ENCODE results near the gene SPP1.
"Not testable (repeated sequence)": the region's sequence is repeated elsewhere in the genome, so short reads cannot be mapped to it uniquely, and the experiment has no call there.

The SPP1 gene

DNA sequence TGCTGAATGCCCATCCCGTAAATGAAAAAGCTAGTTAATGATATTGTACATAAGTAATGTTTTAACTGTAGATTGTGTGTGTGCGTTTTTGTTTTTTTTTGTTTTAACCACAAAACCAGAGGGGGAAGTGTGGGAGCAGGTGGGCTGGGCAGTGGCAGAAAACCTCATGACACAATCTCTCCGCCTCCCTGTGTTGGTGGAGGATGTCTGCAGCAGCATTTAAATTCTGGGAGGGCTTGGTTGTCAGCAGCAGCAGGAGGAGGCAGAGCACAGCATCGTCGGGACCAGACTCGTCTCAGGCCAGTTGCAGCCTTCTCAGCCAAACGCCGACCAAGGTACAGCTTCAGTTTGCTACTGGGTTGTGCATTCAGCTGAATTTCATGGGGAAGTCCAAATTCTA lies at the start of gene SPP1:
Gene SPP1, plus strand, starts transcription at position 249 of the 400 bp plus-strand sequence. CDS start 1,182 bp downstream, outside the sequence.
- no peak for DNase-seq (ENCODE audit: low read depth)

GRCh38 chr4:87926554-87927098 lies 48.9 kb upstream of the SPP1 start:
- DNase-seq (ENCODE audit: low read depth) = no peak

DNA sequence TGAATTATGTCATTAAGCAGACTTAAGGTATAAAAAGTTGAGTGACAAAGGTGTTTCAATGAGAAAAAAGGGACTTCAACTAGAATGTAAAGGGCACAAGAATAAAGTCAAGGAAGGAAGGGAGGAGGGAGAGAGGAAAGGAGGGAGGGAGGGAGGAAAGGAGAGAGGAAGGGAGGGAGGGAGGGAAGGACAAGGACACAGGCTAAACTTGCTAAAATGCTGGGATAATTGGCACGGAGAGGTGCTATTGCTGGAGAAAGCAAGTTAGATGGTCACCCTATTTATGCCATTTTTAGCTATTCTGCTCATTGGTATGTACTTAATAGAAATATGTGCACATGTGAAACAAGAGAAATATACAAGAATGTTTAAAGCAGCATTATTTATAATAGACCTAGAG lies 44.9 kb upstream of the SPP1 start:
- no peak for DNase-seq (ENCODE audit: low read depth)

- no peak for DNase-seq (ENCODE audit: low read depth)
These were observed 43.6 kb upstream of the SPP1 start for GRCh38 chr4:87931932-87932331.

DNA sequence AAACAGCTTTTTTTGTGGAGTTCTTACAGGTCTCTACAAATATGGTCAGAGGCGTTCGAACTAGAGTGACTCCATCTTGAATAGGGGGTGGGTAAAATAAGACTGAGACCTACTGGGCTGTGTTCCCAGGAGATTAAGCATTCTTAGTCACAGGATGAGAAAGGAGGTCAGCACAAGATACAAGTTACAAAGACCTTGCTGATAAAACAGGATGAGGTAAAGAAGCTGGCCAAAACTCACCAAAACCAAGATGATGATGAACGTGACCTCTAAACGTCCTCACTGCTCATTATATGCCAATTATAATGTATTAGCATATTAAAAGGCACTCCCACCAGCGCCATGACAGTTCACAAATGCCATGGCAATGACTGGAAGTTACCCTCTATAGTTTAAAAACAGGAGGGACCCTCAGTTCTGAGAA lies 42.8 kb upstream of the SPP1 start:
- no peak for DNase-seq (ENCODE audit: low read depth)

- DNase-seq (ENCODE audit: low read depth) = no peak
These were observed 42.2 kb upstream of the SPP1 start for GRCh38 chr4:87933337-87933736.

DNA sequence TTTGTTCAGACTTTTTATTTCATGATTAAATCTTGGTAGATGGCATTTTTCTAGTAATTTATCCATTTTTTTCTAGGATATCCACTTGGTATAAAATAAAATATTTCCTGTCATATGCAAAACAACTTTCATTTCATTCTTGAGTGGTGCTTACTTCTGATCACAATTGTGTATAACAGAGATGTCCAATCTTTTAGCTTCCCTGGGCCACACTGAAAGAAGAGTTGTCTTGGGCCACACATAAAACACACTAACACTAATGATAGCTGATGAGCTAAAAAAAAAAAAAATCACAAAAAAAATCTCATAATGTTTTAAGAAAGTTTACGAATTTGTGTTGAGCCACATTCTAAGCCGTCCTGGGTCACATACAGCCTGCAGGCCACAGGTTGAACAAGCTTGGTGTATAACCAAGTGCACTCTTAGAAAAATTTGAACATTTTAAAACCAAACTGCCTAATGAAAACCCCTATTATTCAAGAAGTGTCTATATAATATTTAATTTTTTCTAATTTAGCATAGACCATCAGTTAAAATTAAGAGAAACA lies 41.3 kb upstream of the SPP1 start:
- DNase-seq (ENCODE audit: low read depth) = no peak

DNA sequence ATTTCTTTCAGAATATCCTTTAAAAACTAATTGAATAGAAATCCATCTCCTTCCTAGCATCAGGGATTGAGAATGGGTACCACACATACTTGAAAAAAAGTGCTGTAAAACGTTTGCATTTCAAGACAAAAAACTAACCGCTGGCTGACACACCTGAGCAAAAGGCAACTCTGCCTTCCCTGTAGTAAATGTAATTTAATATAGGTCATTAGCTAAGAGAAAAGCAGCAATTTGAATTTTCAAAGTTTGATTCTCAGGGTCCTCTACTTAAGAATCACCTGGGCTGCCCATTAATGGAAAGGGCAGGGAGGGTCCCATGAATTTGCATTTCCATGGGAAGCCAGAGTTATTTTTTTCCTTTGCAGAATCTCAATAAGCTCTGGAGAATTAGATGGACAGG lies 40.5 kb upstream of the SPP1 start:
- DNase-seq (ENCODE audit: low read depth) = no peak

DNA sequence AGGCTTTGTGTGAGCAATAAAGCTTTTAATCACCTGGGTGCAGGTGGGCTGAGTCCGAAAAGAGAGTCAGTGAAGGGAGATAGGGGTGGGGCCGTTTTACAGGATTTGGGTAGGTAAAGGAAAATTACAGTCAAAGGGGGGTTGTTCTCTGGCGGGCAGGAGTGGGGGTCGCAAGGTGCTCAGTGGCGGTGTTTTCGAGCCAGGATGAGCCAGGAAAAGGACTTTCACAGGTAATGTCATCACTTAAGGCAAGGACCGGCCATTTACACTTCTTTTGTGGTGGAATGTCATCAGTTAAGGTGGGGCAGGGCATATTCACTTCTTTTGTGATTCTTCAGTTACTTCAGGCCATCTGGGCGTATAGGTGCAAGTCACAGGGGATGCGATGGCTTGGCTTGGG lies 39.6 kb upstream of the SPP1 start:
- DNase-seq (ENCODE audit: low read depth) = not testable (repeated sequence)

DNA sequence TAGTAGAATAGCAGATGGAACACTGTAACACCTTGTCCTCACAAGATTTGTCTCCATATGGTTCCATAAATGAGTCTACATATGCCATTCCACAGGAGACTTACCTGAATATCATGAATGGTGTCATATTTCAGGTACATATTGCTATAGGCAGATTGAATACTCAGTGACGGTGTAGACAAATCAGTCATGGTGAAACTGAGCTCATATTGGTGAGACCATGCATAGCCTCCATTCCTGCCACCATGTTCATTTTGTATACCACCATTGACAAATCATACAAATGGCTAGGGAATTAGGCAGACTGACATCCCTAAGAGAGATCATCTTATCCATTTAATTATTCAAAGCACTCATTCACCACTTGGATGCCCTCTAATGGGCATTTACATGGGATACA lies 38.0 kb upstream of the SPP1 start:
- no peak for DNase-seq (ENCODE audit: low read depth)

DNA sequence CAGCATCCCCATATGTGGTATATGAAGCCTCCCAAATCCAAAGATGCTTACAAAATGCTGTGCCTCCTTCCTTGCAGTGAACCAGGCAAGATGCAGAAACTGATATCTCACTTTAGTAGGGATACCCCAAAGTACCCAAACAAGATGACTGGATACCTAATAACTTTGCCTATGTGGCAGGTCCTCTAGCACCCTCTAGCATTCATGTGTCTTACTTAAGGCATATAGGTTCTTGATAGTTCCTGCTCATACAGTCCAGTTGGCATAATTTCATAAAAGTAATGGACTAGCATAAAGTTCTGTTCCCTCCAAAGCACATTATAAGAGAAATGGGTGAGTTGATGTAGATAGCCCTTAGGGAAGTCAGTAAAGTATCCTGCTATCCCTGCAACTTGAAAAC lies 36.8 kb upstream of the SPP1 start:
- DNase-seq (ENCODE audit: low read depth) = no peak

DNA sequence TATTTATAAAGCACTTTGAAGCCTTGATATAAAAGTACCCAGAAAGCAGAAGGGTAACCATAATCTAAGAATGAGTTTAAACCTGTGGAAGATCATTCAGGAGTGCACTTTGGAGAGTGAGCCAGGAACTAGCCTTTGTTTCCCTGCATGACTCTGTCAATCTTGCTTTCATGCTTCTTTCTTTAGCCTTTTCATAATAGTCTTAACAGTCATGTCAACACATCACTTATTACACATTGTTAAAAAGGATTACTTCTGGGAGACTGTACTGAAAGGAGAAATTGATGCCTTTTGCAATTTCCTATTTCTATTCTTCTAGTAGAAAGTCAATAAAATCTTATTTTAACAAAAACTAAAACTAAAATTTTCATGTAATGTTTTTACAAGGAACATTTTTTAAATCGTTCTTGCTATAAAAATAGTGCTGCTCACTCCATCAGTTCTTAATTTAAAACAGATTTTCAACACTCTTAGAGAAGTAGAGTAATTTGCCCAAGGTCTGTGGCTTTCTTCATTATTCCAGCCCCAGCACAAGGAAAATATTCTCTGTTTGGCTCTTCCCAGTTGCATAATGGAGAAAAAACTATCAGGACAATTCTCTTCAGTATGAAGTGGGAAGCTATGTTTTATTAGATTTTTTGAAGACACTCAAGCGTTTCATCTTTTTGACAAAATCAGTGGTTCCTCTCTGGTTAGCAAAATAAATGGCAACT lies 35.4 kb upstream of the SPP1 start:
- DNase-seq (ENCODE audit: low read depth) = no peak

DNA sequence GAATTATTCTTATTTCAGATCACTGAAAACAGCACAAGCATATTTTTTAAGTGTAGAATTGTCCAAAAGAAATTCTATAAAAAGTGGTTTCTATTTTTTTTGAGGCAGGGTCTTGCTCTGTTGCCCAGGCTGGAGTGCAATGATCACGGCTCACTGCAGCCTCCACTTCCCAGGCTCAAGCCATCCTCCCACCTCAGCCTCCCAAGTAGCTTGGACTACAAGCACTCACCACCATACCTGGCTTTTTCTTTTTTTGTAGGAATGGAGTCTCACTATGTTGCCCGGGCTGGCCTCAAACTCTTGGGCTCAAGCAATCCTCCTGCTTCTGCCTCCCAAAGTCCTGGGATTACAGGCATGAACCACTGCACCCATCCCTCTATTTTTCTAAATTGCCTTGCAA lies 34.7 kb upstream of the SPP1 start:
- not testable (repeated sequence) for DNase-seq (ENCODE audit: low read depth)

DNA sequence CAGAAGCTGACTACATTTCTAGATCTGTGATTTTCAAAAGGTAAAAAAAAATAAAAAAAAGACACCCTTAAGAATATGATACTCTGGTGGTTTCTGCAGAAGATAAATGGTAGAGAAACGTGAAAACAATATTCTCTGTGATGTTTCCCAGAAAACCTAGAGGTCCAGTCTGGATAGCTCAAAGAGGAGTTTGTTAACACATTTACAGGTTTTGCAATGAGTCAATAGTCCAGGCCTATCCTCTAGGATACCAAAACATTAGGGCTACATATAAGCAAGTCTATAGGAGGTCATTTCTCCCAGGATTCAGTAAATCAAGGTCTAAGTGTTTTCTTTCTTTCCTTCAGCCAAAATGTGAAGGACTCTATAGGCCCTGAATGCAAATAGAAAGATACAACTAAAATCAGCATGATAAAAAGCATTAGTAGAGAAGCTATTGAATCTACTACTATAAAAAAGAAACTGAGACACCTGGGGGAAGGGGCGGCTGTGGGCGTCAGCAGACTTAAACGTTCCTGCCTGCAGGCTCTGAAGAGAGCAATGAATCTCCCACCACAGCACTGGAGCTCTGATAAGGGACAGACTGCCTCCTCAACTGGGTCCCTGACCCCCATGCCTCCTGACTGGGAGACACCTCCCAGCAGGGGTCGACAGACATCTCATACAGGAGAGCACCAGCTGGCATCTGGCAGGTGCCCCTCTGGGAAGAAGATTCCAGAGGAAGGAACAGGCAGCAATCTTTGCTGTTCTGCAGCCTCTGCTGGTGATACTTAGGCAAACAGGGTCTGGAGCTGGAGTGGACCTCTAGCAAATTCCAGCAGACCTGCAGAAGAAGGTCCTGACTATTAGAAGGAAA lies 33.7 kb upstream of the SPP1 start:
- no peak for DNase-seq (ENCODE audit: low read depth)

DNA sequence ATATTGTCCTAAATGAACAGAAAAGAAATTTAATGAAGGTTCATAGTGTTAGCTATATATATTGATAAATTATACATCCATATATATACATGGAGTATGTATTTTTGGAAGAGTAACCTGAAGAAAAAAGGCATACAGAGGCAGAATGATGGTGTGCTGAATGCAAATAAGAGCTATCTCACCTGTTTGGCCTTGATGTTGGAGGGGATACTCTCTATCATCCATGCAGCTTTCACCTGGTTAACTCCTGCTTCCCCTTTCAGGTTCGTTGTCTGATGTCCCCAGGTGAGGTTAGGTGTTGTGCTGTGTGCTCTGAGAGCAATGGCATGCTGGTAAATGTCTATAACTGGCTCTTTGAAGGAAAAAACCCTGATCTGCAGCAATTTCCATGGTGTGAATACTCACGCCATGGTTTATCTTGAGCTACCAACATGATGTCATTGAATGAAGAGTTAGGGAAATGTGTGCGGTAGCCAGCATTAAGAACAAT lies 31.8 kb upstream of the SPP1 start:
- DNase-seq (ENCODE audit: low read depth) = no peak

- DNase-seq (ENCODE audit: low read depth) = no peak
These were observed 30.5 kb upstream of the SPP1 start for GRCh38 chr4:87944967-87945366.

GRCh38 chr4:87946766-87947165 lies 28.7 kb upstream of the SPP1 start:
- DNase-seq (ENCODE audit: low read depth) = no peak

DNA sequence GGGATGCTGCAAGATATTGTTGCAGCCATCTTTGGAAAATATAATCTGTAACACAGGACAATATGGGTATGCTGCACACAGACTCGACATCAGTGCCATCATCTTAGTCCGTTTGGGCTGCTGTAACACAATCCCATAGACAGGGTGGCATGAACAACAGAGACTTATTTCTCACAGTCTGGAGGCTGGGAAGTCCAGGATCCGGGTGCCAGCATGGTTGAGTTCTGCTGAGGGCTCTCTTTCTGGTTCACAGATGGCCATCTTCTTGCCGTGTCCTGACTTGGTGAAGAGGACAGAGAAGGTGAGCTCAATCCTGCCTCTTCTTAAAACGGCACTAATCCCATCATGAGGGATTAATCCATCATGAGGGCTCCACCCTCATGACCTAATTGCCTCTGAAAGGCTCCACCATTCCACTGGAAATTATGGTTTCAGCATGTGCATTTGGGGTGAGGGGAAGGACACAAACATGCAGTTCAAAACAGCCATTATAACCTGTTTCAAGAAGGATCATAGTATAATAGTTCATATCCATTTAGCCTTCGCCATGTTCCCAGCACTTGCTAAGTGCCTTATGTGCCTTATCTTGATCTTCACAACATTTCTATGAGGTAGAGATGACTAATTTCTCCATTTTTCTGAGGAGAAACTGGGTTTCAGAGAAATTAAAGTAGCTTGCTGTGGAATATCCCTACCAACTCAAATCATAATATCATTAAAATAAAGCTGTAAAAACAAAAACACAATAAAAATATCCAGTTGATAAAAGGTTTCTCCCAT lies 27.9 kb upstream of the SPP1 start:
- no peak for DNase-seq (ENCODE audit: low read depth)

GRCh38 chr4:87949961-87950360 lies 25.6 kb upstream of the SPP1 start:
- DNase-seq (ENCODE audit: low read depth) = no peak

DNA sequence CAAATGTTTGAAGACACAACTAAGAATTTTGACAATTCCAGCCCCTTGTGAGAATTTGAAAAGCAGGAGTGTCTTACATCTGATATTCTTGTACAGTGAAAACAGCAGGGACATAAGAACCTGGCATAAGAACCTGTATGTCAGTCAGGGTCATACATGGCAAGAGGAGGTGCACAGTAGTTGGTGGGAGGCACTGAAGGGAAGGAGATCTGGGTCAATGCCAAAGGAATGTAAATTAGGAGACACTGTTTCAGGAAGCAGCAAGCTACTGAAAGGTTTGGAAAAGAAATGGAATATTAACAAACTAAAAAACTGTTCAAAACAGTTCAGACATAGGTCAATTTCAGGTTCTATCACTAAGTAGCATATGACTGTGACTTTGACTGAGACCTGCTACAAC lies 25.0 kb upstream of the SPP1 start:
- no peak for DNase-seq (ENCODE audit: low read depth)

DNA sequence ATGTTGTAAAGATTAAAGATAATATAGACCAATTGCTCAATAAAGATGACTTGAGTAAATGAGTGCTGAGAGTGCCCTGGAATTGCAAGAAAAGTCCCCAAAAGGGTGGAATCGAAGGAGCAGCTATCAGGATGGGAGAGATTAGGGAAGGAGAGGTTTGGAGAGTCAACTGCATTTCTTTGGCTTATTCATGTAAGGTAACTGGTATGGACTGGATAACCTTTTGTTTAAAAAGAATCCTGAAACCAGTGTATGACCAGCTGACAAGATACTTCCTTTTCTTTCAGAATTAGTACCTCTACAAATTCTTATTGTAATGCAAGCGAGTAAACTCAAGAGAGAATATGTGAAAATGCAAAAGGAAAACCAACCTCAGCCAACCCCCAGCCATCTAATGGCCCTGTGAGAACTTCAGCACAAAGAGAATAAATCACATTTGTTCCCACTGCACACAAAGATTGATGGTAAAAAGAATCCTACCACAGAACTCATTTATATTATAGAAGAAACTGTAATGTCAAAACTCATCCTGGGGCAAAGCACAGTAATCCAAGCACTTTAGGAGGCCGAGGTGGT lies 24.5 kb upstream of the SPP1 start:
- DNase-seq (ENCODE audit: low read depth) = no peak

DNA sequence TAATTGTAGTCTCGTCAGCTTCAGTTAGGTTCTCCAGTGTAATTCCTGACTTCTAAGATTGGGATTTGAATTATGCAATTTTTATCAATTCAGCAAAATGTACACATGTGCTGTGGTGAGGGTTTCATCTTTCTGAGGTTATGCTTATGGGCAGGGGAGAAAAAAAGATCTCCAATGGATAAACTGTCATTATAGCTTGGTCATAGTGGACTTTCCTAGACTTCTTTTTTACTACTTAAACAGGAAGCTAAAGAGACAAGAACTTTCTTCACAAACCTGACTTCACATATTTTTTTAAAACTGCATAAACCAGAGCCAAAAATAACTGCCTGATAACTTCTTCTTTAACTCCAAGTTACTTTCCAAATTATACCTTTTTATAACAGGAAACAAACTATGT lies 21.7 kb upstream of the SPP1 start:
- DNase-seq (ENCODE audit: low read depth) = no peak
